Measurements from ENCODE around the gene THAP11. TPM values are rescaled to one million over a fixed set of nuclear protein-coding genes. Genes with fewer than 3 reads are reported as not detected.
A peak's percentile ranks its signal among the peaks of the same experiment; 100 is the strongest.

The THAP11 gene
- total and polyA plus RNA-seq, 2 of the 13 experiments (the other 11 are each of a cell fraction or from before 2014, with no cell fraction given), result 44.2 to 53.4 TPM

- TF ChIP-seq ZNF513 (CRISPR knock-in tag; conservative IDR thresholded peaks at IDR 0.05) (peak; percentile 83; the same call in 1 of the 2 replicates), ZSCAN9 (CRISPR knock-in tag; IDR thresholded peaks at IDR 0.05; ENCODE audit: borderline replicate concordance) (no peak), FOXP1 (IDR thresholded peaks at IDR 0.05) (no peak), FOXP1 (CRISPR knock-in tag; IDR thresholded peaks at IDR 0.05) (peak; percentile 35; the same call in 1 of the 2 replicates), EHMT2 (IDR thresholded peaks at IDR 0.05; ENCODE audit: borderline replicate concordance, low read depth, low read length) (no peak), MIER3 (CRISPR knock-in tag; IDR thresholded peaks at IDR 0.05; ENCODE audit: borderline replicate concordance) (peak; percentile 62; the same call in 1 of the 2 replicates), GATAD1 (CRISPR knock-in tag; IDR thresholded peaks at IDR 0.05) (peak; percentile 81), ZNF512B (CRISPR knock-in tag; IDR thresholded peaks at IDR 0.05; ENCODE audit: borderline replicate concordance) (no peak), UBTF (CRISPR knock-in tag; IDR thresholded peaks at IDR 0.05) (peak; percentile 73), ZNF7 (CRISPR knock-in tag; IDR thresholded peaks at IDR 0.05) (no peak), ZBTB44 (CRISPR knock-in tag; IDR thresholded peaks at IDR 0.05) (peak; percentile 54; the same call in 1 of the 2 replicates), POLR2G (IDR thresholded peaks at IDR 0.05; ENCODE audit: low read depth, low read length) (peak; percentile 81), ZNF292 (CRISPR knock-in tag; IDR thresholded peaks at IDR 0.05; ENCODE audit: borderline replicate concordance, low read depth) (peak; percentile 71), ZNF333 (CRISPR knock-in tag; IDR thresholded peaks at IDR 0.05; ENCODE audit: borderline replicate concordance) (peak; percentile 89; the same call in 1 of the 2 replicates), YEATS2 (CRISPR knock-in tag; IDR thresholded peaks at IDR 0.05; ENCODE audit: borderline replicate concordance) (peak; percentile 93)
Measured at GRCh38 chr16:67846320-67847063, 4.4 kb downstream of the THAP11 start, which contains the start of gene NUTF2 (continued).

Data from HepG2 (cell line).